B cell (primary cell): Measurements from ENCODE around the gene LCE2B. TPM values are rescaled to one million over a fixed set of nuclear protein-coding genes. Genes with fewer than 3 reads are reported as not detected.

Source experiments
- ATAC-seq: fragments of 200-7000 bp; cut with Tn5 transposase; one replicate; pipeline ENCODE4 v1.10.0; 2021; ENCODE audit warnings: low read depth, mild to moderate bottlenecking, moderate number of reproducible peaks, moderate library complexity
- CTCF ChIA-PET: fragments of 350-600 bp; sonication (Branson Sonifier 250); formaldehyde crosslinking; loops from one replicate; lab custom pipeline; 2021; ENCODE audit warnings: antibody characterized with exemption, inconsistent platforms; lab: Charles Lee
- POLR2A ChIA-PET: fragments of 350-600 bp; sonication (Branson Sonifier 250); formaldehyde crosslinking; loops from one replicate; lab custom pipeline; 2021; ENCODE audit warnings: antibody characterized with exemption; lab: Charles Lee
- DNase-seq: peaks from one replicate; pipeline ENCODE4 v3.0.0; 2013
- H2AFZ ChIP-seq: 2 replicates; pipeline ENCODE4 v1.6.1; 2012; ENCODE audit warnings: mild to moderate bottlenecking, low read depth, low read length; ENCODE audit not compliant: insufficient read depth, poor library complexity, severe bottlenecking
- H3K27ac ChIP-seq, 2 donors: 1 replicate in 1 of 2; 2 replicates in 1 of 2; pipeline ENCODE4 v1.5.1; 2012 to 2013; ENCODE audit warnings: low read length in 2 of 2, mild to moderate bottlenecking in 2 of 2, moderate library complexity in 1 of 2
- H3K27me3 ChIP-seq, 4 experiments: fragments of 200-600 bp in 1 of 4; sonication (generic) in 1 of 4; replicated peaks in 1 of 4; 1 replicate in 2 of 4; 2 replicates in 2 of 4; pipeline versions ENCODE4 v1.6.1 to v1.7.0; 2013 to 2016; ENCODE audit warnings: low read length in 3 of 4, mild to moderate bottlenecking in 2 of 4, mixed read lengths in 1 of 4, moderate library complexity in 1 of 4; ENCODE audit not compliant: insufficient read depth in 4 of 4, control insufficient read depth in 3 of 4; ENCODE audit errors: control extremely low read depth in 1 of 4
- H3K36me3 ChIP-seq, 2 experiments: replicated peaks in 1 of 2; 1 replicate in 1 of 2; 2 replicates in 1 of 2; pipeline versions ENCODE4 v1.6.1 to v1.7.1; 2013; ENCODE audit warnings: low read length in 1 of 2; ENCODE audit not compliant: insufficient read depth in 2 of 2, control insufficient read depth in 1 of 2; ENCODE audit errors: control extremely low read depth in 1 of 2, extremely low read depth in 1 of 2
- H3K4me1 ChIP-seq, 2 donors: fragments of 200-600 bp in 1 of 2; sonication (generic) in 1 of 2; 1 replicate in 1 of 2; 2 replicates in 1 of 2; pipeline versions ENCODE4 v1.5.1 to v1.6.1; 2013 to 2017; ENCODE audit warnings: low read length in 2 of 2; ENCODE audit not compliant: control insufficient read depth in 2 of 2, insufficient read depth in 2 of 2
- H3K4me2 ChIP-seq: replicated peaks from 2 replicates; pipeline ENCODE3; 2012; ENCODE audit warnings: mild to moderate bottlenecking, low read depth, low read length; ENCODE audit not compliant: poor library complexity, severe bottlenecking
- H3K4me3 ChIP-seq, 5 experiments: fragments of 200-600 bp in 1 of 5; sonication (generic) in 1 of 5; 1 replicate in 3 of 5; 2 replicates in 2 of 5; pipeline versions ENCODE4 v1.5.1 to v1.7.0; 2011 to 2016; ENCODE audit warnings: low read length in 4 of 5, mild to moderate bottlenecking in 4 of 5, low read depth in 2 of 5, control low read depth in 1 of 5, moderate library complexity in 1 of 5; ENCODE audit not compliant: insufficient read depth in 1 of 5; ENCODE audit errors: control extremely low read depth in 1 of 5, extremely low read depth in 1 of 5
- H3K79me2 ChIP-seq: fragments of 200-600 bp; sonication (generic); one replicate; pipeline ENCODE4 v1.6.0; 2016; ENCODE audit warnings: low read length; ENCODE audit not compliant: control insufficient read depth, insufficient read depth
- H3K9ac ChIP-seq: fragments of 200-600 bp; sonication (generic); 2 replicates; pipeline ENCODE4 v1.6.1; 2017; ENCODE audit warnings: mild to moderate bottlenecking, low read length, moderate library complexity
- H3K9me3 ChIP-seq, 3 donors: one replicate each; pipeline versions ENCODE4 v1.6.1 to v1.7.1; 2013; ENCODE audit warnings: low read length in 2 of 3; ENCODE audit not compliant: control insufficient read depth in 2 of 3, insufficient read depth in 1 of 3; ENCODE audit errors: control extremely low read depth in 1 of 3
- H4K20me1 ChIP-seq: 2 replicates; pipeline ENCODE4 v1.6.0; 2012; ENCODE audit warnings: mild to moderate bottlenecking, low read length; ENCODE audit not compliant: insufficient read depth, control insufficient read depth, poor library complexity, severe bottlenecking
- H3K27ac Mint-ChIP-seq: one replicate; pipeline ENCODE4 v1.8.0; 2021; ENCODE audit warnings: mixed read lengths
- H3K27me3 Mint-ChIP-seq: one replicate; pipeline ENCODE4 v1.8.0; 2021; ENCODE audit warnings: mixed read lengths
- H3K4me1 Mint-ChIP-seq: one replicate; pipeline ENCODE4 v1.8.0; 2021; ENCODE audit warnings: mixed read lengths
- H3K4me3 Mint-ChIP-seq: one replicate; pipeline ENCODE4 v1.8.0; 2021; ENCODE audit warnings: mixed read lengths
- H3K9me3 Mint-ChIP-seq: one replicate; pipeline ENCODE4 v1.8.0; 2022; ENCODE audit warnings: mixed read lengths; ENCODE audit not compliant: insufficient read depth
- CTCF ChIP-seq: fragments of 200-600 bp; IDR thresholded peaks from one replicate; pipeline ENCODE4 v1.8.0; 2022; ENCODE audit warnings: antibody characterized with exemption, mild to moderate bottlenecking
- EZH2 ChIP-seq: IDR thresholded peaks from 2 replicates; pipeline ENCODE4 v1.6.1; 2012; ENCODE audit warnings: borderline replicate concordance, low read depth, mild to moderate bottlenecking, moderate library complexity, low read length; ENCODE audit not compliant: insufficient read depth, poor library complexity, severe bottlenecking
- intact Hi-C: fragments of 100-400 bp; cut with micrococcal nuclease; formaldehyde crosslinking; loops from one replicate; pipeline ENCODE4 v1.10.0; 2022
- polyA plus RNA-seq: library from polyadenylated mRNA; depleted of rRNA; stranded (reverse); fragments of >200 nt; gene quantifications from 2 replicates; pipeline ENCODE4 v1.2.3, GENCODE V29; 2012
- total RNA-seq, 2 donors: library from RNA; stranded (reverse); fragments of 120-200 nt in 1 of 2; gene quantifications; 1 replicate in 1 of 2; 2 replicates in 1 of 2; pipeline versions ENCODE4 v1.2.3 to v1.2.4, GENCODE V29; 2013 to 2022

LCE2B gene
- total and polyA plus RNA-seq, 2 donors (not counting 1 experiment from before 2014, with no cell fraction given), result not detected

GRCh38 chr1:152718238-152718637 lies 32.3 kb downstream of the LCE2B start:
- Histone ChIP-seq H3K9me3 (peaks cover 0 to 4% (median 0%) of the 10 kb centered on the region in 3 donors), H3K27me3 (no peaks in the 10 kb centered on the region), H4K20me1 (no peaks in the 10 kb centered on the region), H2AFZ (no peak overlapping the region), H3K4me2 (no peak overlapping the region), H3K36me3 (no peaks in the 10 kb centered on the region), H3K9ac (no peak overlapping the region), H3K4me1 (no peaks in the 10 kb centered on the region), H3K27ac (no peak overlapping the region), H3K79me2 (no peaks in the 10 kb centered on the region), H3K4me3 (no peak overlapping the region)
- Mint-ChIP-seq H3K4me1 (no peaks in the 10 kb centered on the region), H3K4me3 (no peak overlapping the region), H3K27ac (no peak overlapping the region), H3K27me3 (peaks cover 18% of the 10 kb centered on the region), H3K9me3 (no peaks in the 10 kb centered on the region)
- ChIA-PET CTCF (no interaction called here), POLR2A (no interaction called here)
- TF ChIP-seq CTCF (no peak), EZH2 (no peak)
- DNase-seq (no peak), ATAC-seq (no peak)
- intact Hi-C loops, result no loop called here

- Histone ChIP-seq H3K79me2 (no peaks in the 10 kb centered on the region), H3K4me3 (no peak overlapping the region), H3K4me1 (no peaks in the 10 kb centered on the region), H3K27me3 (no peaks in the 10 kb centered on the region), H4K20me1 (no peaks in the 10 kb centered on the region), H3K36me3 (no peaks in the 10 kb centered on the region), H3K9ac (no peak overlapping the region), H3K4me2 (no peak overlapping the region), H3K27ac (no peak overlapping the region), H3K9me3 (no peaks in the 10 kb centered on the region), H2AFZ (no peak overlapping the region)
- TF ChIP-seq EZH2 (no peak), CTCF (no peak)
- ChIA-PET POLR2A (no interaction called here), CTCF (no interaction called here)
- ATAC-seq (no peak), DNase-seq (no peak)
- Mint-ChIP-seq H3K4me1 (no peaks in the 10 kb centered on the region), H3K27me3 (peaks cover 25% of the 10 kb centered on the region), H3K9me3 (no peaks in the 10 kb centered on the region), H3K27ac (no peak overlapping the region), H3K4me3 (no peak overlapping the region)
- intact Hi-C loops, result no loop called here
Observed at GRCh38 chr1:152725261-152725660, 39.3 kb downstream of the LCE2B start.
